ENCODE results near the gene LRP1.

DNA sequence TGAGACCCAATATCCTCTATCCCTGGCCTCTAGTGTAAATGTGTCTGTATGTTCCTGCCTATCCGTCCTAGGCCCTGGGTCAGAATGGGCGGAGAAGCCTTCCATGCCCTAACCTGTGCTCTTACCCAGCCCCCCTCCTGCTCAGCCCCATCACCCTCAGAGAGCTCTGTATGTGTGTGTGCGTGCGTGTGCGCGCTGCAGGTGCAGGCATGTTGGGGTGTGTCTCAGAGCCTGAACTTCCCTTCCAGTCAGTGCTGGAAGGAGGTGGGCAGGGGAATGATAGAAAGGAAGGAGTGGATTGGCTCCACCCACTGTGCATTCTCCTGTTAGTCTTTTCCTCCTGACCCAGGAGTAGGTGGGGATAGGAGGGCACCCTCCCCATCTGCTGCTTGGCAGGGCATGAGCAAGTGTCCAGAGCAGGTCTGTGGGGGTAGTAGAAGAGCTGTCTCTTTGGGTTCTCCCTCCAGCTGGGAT lies 32.1 kb upstream of the LRP1 start:
- TF ChIP-seq CTCF (conservative IDR thresholded peaks at IDR 0.05) (no peak), ZFX (IDR thresholded peaks at IDR 0.05) (no peak)
